Esophagus squamous epithelium (tissue), 4 donors: ENCODE data around the gene CAMK2D.

Source experiments
- POLR2A ChIP-seq, 4 donors: fragments of 450-650 bp; IDR thresholded peaks; one replicate each; pipeline ENCODE4 v1.6.1; 2017; ENCODE audit warnings: antibody characterized with exemption in 4 of 4, mild to moderate bottlenecking in 4 of 4, moderate library complexity in 3 of 4
- TF ChIP-seq, protein P1 (sequence below), 6 experiments: fragments of 450-650 bp in 4 of 6; fragments of 200-600 bp in 2 of 6; sonication (generic) in 2 of 6; IDR thresholded peaks; one replicate each; pipeline ENCODE4 v1.5.1; 2016 to 2019; ENCODE audit warnings: antibody characterized with exemption in 6 of 6, mild to moderate bottlenecking in 4 of 6, moderate library complexity in 4 of 6

DNA sequence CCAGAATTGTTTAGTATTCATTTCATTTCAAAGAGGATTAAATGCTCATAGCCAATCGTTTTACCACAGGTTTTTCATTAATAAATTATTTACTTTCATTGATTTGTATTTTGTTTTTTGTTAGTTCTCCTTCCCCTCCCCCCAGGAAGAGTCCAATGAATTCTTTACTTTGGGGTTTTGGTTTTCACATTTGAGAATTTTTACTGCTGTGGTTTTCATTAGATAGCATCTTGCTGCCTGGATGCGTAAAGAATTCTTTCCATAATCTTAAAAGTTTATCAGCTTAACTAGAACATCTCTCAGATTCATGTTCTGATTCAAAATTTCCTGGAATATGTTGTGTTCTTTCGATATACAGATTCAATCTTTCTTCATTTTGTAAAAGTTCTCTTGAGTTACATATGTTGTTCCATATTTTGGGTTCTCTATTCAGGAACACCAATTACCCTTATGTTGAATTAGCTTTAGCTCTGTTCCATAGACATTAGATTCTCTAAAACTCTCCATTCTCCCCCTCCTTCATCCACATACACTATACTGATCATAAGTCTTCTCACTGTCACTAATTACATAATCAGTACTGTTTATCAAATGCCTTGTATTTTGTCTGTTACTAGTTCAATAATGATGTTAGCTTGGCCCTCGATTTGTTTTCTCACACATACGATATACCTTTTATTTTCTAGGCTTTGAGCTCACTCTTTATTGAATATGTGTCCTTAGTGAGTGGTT is 184.4 kb downstream of the CAMK2D start:
- TF ChIP-seq, protein P1, sequence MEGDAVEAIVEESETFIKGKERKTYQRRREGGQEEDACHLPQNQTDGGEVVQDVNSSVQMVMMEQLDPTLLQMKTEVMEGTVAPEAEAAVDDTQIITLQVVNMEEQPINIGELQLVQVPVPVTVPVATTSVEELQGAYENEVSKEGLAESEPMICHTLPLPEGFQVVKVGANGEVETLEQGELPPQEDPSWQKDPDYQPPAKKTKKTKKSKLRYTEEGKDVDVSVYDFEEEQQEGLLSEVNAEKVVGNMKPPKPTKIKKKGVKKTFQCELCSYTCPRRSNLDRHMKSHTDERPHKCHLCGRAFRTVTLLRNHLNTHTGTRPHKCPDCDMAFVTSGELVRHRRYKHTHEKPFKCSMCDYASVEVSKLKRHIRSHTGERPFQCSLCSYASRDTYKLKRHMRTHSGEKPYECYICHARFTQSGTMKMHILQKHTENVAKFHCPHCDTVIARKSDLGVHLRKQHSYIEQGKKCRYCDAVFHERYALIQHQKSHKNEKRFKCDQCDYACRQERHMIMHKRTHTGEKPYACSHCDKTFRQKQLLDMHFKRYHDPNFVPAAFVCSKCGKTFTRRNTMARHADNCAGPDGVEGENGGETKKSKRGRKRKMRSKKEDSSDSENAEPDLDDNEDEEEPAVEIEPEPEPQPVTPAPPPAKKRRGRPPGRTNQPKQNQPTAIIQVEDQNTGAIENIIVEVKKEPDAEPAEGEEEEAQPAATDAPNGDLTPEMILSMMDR (IDR thresholded peaks at IDR 0.05): no peak
- TF ChIP-seq POLR2A (IDR thresholded peaks at IDR 0.05): no peak
